ENCODE results near the gene ZG16.
A peak's percentile ranks its signal among the peaks of the same experiment; 100 is the strongest.
"Not testable (repeated sequence)": the region's sequence is repeated elsewhere in the genome, so short reads cannot be mapped to it uniquely, and the experiment has no call there.

Gene ZG16

DNA sequence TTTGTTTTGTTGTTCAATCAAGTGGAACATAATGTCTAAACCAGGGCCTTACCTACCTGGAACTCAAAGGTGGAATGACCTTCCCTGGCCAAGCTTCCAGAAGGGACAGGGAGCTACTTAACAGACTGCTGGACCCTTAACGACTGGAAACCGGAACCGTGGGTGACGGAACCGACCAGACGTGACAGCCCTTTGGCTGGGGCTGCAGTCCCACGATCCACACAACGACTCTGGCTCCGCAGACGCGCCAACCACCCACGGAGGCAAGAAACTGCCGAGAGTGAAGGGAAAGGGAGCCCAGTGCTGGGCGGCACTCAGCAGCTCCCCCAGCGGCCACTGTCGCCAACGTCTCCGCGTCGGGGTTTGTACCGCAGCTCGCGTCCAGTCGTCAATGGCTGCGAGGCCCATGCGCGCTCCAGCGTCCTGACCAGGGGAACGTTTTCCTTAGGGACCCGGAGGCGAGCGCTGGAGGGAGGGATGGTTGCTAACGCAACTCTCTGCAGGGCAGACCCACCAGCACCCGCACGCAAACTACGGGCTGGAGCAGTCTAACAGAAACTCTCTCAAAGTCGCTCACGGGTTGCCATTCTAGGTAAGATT is 6.9 kb downstream of the ZG16 start:
- Histone ChIP-seq H3K9ac (ENCODE audit: low read length) (peak overlapping the region; percentile 47; the same call in 1 of the 2 replicates), H3K4me1 (ENCODE audit: low read length) (peaks cover 4% of the 10 kb centered on the region; the same call in 1 of the 2 replicates), H2AFZ (ENCODE audit: low read depth, low read length) (peak overlapping the region; percentile 96)

DNA sequence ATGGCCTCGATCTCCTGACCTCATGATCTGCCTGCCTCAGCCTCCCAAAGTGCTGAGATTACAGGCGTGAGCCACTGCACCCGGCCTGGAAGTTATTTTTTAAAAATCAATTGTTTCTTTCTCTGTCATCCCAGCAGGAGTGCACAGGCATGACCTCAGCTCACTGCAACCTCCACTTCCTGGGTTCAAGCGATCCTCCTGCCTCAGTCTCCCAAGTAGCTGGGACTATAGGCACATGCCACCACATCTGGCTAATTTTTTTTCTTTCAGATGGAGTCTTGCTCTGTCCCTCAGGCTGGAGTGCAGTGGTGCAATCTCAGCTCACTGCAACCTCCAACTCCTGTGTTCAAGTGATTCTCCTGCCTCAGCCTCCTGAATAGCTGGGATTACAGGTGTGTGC is 9.1 kb downstream of the ZG16 start:
- H3K4me2 ChIP-seq (ENCODE audit: low read length); H2AFZ ChIP-seq (ENCODE audit: low read depth, low read length); H3K4me3 ChIP-seq (ENCODE audit: low read length); H4K20me1 ChIP-seq (ENCODE audit: insufficient read depth, low read length); H3K9ac ChIP-seq (ENCODE audit: low read length); H3K4me1 ChIP-seq (ENCODE audit: low read length); H3K36me3 ChIP-seq (replicated peaks; ENCODE audit: low read depth, low read length); H3K27me3 ChIP-seq (ENCODE audit: low read depth, low read length); H3K9me3 ChIP-seq (ENCODE audit: insufficient read depth, low read length); H3K27ac ChIP-seq (ENCODE audit: low read length): not testable (repeated sequence)
- peaks cover 23% of the 10 kb centered on the region for H3K79me2 ChIP-seq (ENCODE audit: low read length)

More for the DNA sequence above, 6.9 kb downstream of the ZG16 start:
- H3K9me3 ChIP-seq (ENCODE audit: insufficient read depth, low read length): no peaks in the 10 kb centered on the region
- H4K20me1 ChIP-seq (ENCODE audit: insufficient read depth, low read length): no peaks in the 10 kb centered on the region
- no peak for TF ChIP-seq EZH2phosphoT487 (IDR thresholded peaks at IDR 0.05; ENCODE audit: low read depth)
- TF ChIP-seq, protein P1, sequence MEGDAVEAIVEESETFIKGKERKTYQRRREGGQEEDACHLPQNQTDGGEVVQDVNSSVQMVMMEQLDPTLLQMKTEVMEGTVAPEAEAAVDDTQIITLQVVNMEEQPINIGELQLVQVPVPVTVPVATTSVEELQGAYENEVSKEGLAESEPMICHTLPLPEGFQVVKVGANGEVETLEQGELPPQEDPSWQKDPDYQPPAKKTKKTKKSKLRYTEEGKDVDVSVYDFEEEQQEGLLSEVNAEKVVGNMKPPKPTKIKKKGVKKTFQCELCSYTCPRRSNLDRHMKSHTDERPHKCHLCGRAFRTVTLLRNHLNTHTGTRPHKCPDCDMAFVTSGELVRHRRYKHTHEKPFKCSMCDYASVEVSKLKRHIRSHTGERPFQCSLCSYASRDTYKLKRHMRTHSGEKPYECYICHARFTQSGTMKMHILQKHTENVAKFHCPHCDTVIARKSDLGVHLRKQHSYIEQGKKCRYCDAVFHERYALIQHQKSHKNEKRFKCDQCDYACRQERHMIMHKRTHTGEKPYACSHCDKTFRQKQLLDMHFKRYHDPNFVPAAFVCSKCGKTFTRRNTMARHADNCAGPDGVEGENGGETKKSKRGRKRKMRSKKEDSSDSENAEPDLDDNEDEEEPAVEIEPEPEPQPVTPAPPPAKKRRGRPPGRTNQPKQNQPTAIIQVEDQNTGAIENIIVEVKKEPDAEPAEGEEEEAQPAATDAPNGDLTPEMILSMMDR (IDR thresholded peaks at IDR 0.05; ENCODE audit: low read depth, low read length): peak; percentile 52
- peaks cover 5% of the 10 kb centered on the region; the same call in 1 of the 2 replicates for H3K27me3 ChIP-seq (ENCODE audit: low read depth, low read length)
- peaks cover 5% of the 10 kb centered on the region; the same call in 1 of the 2 replicates for H3K79me2 ChIP-seq (ENCODE audit: low read length)
- H3K27ac ChIP-seq (ENCODE audit: low read length): no peak overlapping the region
- no peaks in the 10 kb centered on the region for H3K36me3 ChIP-seq (replicated peaks; ENCODE audit: low read depth, low read length)
- H3K4me3 ChIP-seq (ENCODE audit: low read length): peak overlapping the region; percentile 70
- H3K4me2 ChIP-seq (ENCODE audit: low read length): peak overlapping the region; percentile 71

DNA sequence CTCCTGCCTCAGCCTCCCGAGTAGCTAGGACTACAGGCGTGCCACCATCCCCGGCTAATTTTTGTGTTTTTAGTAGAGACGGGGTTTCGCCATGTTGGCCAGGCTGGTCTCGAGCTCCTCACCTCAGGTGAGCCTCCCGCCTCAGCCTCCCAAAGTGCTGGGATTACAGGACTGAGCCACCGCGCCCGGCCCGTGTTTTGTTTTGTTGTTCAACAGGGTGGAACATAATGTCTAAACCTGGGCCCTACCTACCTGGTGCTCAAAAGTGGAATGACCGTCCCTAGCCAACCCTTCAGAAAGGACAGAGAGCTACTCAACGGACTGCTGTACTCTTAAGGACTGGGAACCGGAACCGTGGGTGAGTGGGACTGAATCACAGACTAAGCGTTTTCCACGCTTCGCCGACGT is 11.7 kb downstream of the ZG16 start:
- peak overlapping the region; percentile 98 for H3K9ac ChIP-seq (ENCODE audit: low read length)
- peak overlapping the region; percentile 50; the same call in 1 of the 2 replicates for H2AFZ ChIP-seq (ENCODE audit: low read depth, low read length)
- no peaks in the 10 kb centered on the region for H3K27me3 ChIP-seq (ENCODE audit: low read depth, low read length)
- H3K4me2 ChIP-seq (ENCODE audit: low read length): peak overlapping the region; percentile 76
- peaks cover 49% of the 10 kb centered on the region for H3K79me2 ChIP-seq (ENCODE audit: low read length)
- H4K20me1 ChIP-seq (ENCODE audit: insufficient read depth, low read length): 0 out of 2 replicates have a peak, but pooled peaks cover 4% of the 10 kb centered on the region
- no peaks in the 10 kb centered on the region for H3K9me3 ChIP-seq (ENCODE audit: insufficient read depth, low read length)
- H3K27ac ChIP-seq (ENCODE audit: low read length): peak overlapping the region; percentile 74
- H3K4me3 ChIP-seq (ENCODE audit: low read length): peak overlapping the region; percentile 94
- peaks cover 18% of the 10 kb centered on the region for H3K36me3 ChIP-seq (replicated peaks; ENCODE audit: low read depth, low read length)
- peaks cover 13% of the 10 kb centered on the region for H3K4me1 ChIP-seq (ENCODE audit: low read length)
- TF ChIP-seq EZH2phosphoT487 (IDR thresholded peaks at IDR 0.05; ENCODE audit: low read depth): no peak
- TF ChIP-seq, protein P1 (IDR thresholded peaks at IDR 0.05; ENCODE audit: low read depth, low read length): no peak

DNA sequence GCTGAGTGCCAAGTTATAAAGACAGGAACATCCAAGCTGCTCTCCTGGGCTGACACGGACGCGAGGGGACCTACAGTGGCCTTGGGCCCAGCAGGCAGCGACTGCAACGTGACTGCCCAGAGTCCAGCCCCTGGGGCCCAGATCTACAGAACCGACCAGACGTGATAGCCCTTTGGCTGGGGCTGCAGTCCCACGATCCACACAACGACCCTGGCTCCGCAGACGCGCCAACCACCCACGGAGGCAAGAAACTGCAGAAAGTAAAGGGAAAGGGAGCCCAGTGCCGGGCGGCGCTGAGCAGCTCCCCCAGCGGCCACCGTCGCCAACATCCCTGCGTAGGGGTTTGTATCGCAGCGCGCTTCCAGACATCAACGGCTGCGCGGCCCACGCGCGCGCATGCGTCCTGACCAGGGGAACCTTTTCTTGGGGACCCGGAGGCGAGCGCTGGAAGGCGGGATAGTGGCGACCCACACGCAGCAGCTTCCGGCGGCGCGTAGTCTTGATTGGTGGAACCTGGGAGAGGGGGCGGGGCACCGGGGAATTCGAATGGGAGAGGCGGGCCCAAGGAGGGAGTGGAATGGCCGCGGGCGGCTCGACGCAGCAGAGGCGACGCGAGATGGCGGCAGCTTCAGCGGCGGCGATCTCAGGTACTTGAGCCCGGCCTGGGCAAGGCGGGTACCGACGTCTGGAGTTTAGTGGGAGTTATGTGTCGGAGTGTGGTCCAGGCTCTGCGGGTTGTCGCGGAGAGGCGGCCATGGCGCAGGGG is 12.3 kb downstream of the ZG16 start, which contains the start of gene KIF22:
TSS of gene KIF22 (plus strand) at position 569 of the 766 bp plus-strand sequence. CDS start at position 578, 9 bp downstream.
- H3K27me3 ChIP-seq (ENCODE audit: low read depth, low read length): no peaks in the 10 kb centered on the region
- H3K79me2 ChIP-seq (ENCODE audit: low read length): peaks cover 55% of the 10 kb centered on the region
- peak within 1 kb of the TSS; percentile 74 for H3K27ac ChIP-seq (ENCODE audit: low read length)
- peaks cover 23% of the 10 kb centered on the region for H3K36me3 ChIP-seq (replicated peaks; ENCODE audit: low read depth, low read length)
- TF ChIP-seq EZH2phosphoT487 (IDR thresholded peaks at IDR 0.05; ENCODE audit: low read depth): no peak
- TF ChIP-seq, protein P1 (IDR thresholded peaks at IDR 0.05; ENCODE audit: low read depth, low read length): peak; percentile 61
- H3K9ac ChIP-seq (ENCODE audit: low read length): peak within 1 kb of the TSS; percentile 98
- no peaks in the 10 kb centered on the region for H3K9me3 ChIP-seq (ENCODE audit: insufficient read depth, low read length)
- peaks cover 13% of the 10 kb centered on the region for H3K4me1 ChIP-seq (ENCODE audit: low read length)
- peak within 1 kb of the TSS; percentile 92 for H3K4me2 ChIP-seq (ENCODE audit: low read length)
- H3K4me3 ChIP-seq (ENCODE audit: low read length): peak within 1 kb of the TSS; percentile 94
- H2AFZ ChIP-seq (ENCODE audit: low read depth, low read length): peak within 1 kb of the TSS; percentile 50; the same call in 1 of the 2 replicates
- H4K20me1 ChIP-seq (ENCODE audit: insufficient read depth, low read length): 0 out of 2 replicates have a peak, but pooled peaks cover 4% of the 10 kb centered on the region
